GM12878 (cell line): Measurements from ENCODE around the gene NSMCE4A.

ENCODE experiments used
- CHD2 ChIP-seq: IDR thresholded peaks from 2 replicates; pipeline ENCODE4 v1.6.1; 2011; ENCODE audit warnings: low read depth, low read length, improper control_type of control experiment, borderline replicate concordance
- CTCF ChIP-seq, 3 experiments: IDR thresholded peaks in 2 of 3; conservative IDR thresholded peaks in 1 of 3; 2 replicates each; pipeline ENCODE4 v1.5.1; 2011; ENCODE audit warnings: low read depth in 3 of 3, low read length in 3 of 3, mild to moderate bottlenecking in 3 of 3, control low read depth in 2 of 3, moderate library complexity in 2 of 3, inconsistent platforms in 1 of 3, mixed read lengths in 1 of 3; ENCODE audit not compliant: control insufficient read depth in 2 of 3, insufficient read depth in 1 of 3; ENCODE audit errors: extremely low read depth in 1 of 3
- JUNB ChIP-seq: IDR thresholded peaks from 2 replicates; pipeline ENCODE4 v1.6.1; 2016; ENCODE audit warnings: antibody characterized with exemption, mild to moderate bottlenecking
- MXI1 ChIP-seq: fragments of 150-350 bp; IDR thresholded peaks from 2 replicates; pipeline ENCODE4 v1.6.1; 2011; ENCODE audit warnings: low read depth, mild to moderate bottlenecking, inconsistent platforms, low read length, improper control_type of control experiment
- MYC ChIP-seq: IDR thresholded peaks from 2 replicates; pipeline ENCODE4 v1.6.1; 2011; ENCODE audit warnings: mild to moderate bottlenecking, low read length, moderate library complexity, inconsistent platforms; ENCODE audit not compliant: insufficient read depth, insufficient replicate concordance, insufficient read length, severe bottlenecking
- POLR2A ChIP-seq: IDR thresholded peaks from 2 replicates; pipeline ENCODE4 v1.6.1; 2011; ENCODE audit warnings: low read depth, mild to moderate bottlenecking, low read length
- SIN3A ChIP-seq: IDR thresholded peaks from 2 replicates; pipeline ENCODE4 v1.6.1; 2012; ENCODE audit warnings: low read depth, low read length, improper control_type of control experiment
- TF ChIP-seq, protein P1 (sequence below): IDR thresholded peaks from 2 replicates; pipeline ENCODE4 v1.6.1; 2012; ENCODE audit warnings: low read length, inconsistent platforms

GRCh38 chr10:121935702-121936101 is 39.3 kb downstream of the NSMCE4A start:
- TF ChIP-seq CTCF (IDR thresholded peaks at IDR 0.05 in 2 of 3, conservative IDR thresholded peaks at IDR 0.05 in 1 of 3; ENCODE audit: control insufficient read depth in 2 of 3, extremely low read depth in 1 of 3, insufficient read depth in 1 of 3, low read depth in 3 of 3, low read length in 3 of 3) (no peak), SIN3A (no peak), JUNB (no peak), MYC (no peak), CHD2 (no peak), POLR2A (no peak), MXI1 (no peak)
- TF ChIP-seq, protein P1, sequence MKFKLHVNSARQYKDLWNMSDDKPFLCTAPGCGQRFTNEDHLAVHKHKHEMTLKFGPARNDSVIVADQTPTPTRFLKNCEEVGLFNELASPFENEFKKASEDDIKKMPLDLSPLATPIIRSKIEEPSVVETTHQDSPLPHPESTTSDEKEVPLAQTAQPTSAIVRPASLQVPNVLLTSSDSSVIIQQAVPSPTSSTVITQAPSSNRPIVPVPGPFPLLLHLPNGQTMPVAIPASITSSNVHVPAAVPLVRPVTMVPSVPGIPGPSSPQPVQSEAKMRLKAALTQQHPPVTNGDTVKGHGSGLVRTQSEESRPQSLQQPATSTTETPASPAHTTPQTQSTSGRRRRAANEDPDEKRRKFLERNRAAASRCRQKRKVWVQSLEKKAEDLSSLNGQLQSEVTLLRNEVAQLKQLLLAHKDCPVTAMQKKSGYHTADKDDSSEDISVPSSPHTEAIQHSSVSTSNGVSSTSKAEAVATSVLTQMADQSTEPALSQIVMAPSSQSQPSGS = no peak
